Measurements from ENCODE around the gene PRPF38A.

PRPF38A gene

GRCh38 chr1:52404116-52404974 lies at the start of gene PRPF38A, which contains the start of gene ORC1:
TSS of gene PRPF38A (plus strand) at chr1:52404602. CDS start at chr1:52404750, 148 bp downstream.
TSS of gene ORC1 (minus strand) at chr1:52404423. CDS start at chr1:52402223, 2,200 bp downstream.
- ATAC-seq: peak; percentile 100
- H3K27me3 Mint-ChIP-seq: no peaks in the 10 kb centered on the region
- peak within 1 kb of the TSS; percentile 99 for H3K4me3 Mint-ChIP-seq
- peak within 1 kb of the TSS; percentile 87 for H3K27ac Mint-ChIP-seq
- peaks cover 28% of the 10 kb centered on the region for H3K4me1 Mint-ChIP-seq
- no peaks in the 10 kb centered on the region for H3K9me3 Mint-ChIP-seq
- H3K36me3 Mint-ChIP-seq: peaks cover 24% of the 10 kb centered on the region

DNA sequence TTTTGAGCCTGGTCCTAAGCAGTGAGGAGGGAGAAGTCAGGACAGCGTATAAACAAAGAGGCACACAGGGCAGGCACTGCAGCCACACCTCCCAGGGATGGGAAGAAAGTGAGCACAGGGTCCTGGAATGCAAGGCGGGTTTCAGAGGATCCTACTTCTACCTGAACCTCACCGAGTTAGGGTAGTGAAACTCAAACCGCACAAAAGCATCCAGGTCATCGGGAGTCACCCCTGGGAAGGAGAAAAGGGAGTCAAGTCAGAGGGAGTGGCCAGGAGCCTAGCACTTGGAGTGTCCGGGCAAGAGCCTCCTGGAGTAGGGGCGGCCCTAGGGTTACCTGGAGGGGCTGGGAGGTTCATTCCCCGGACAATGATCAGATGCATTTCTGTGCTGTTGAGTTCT lies 49.0 kb upstream of the PRPF38A start:
- Mint-ChIP-seq H3K4me1 (no peaks in the 10 kb centered on the region), H3K27me3 (no peaks in the 10 kb centered on the region), H3K36me3 (peaks cover 75% of the 10 kb centered on the region), H3K9me3 (no peaks in the 10 kb centered on the region), H3K27ac (no peak overlapping the region), H3K4me3 (no peak overlapping the region)
- no peak for ATAC-seq

GRCh38 chr1:52355847-52356505 lies 48.4 kb upstream of the PRPF38A start:
- H3K36me3 Mint-ChIP-seq: peaks cover 81% of the 10 kb centered on the region
- no peaks in the 10 kb centered on the region for H3K27me3 Mint-ChIP-seq
- no peak overlapping the region for H3K27ac Mint-ChIP-seq
- H3K9me3 Mint-ChIP-seq: no peaks in the 10 kb centered on the region
- no peaks in the 10 kb centered on the region for H3K4me1 Mint-ChIP-seq
- no peak for ATAC-seq
- no peak overlapping the region for H3K4me3 Mint-ChIP-seq

GRCh38 chr1:52356818-52357355 lies 47.5 kb upstream of the PRPF38A start:
- no peaks in the 10 kb centered on the region for H3K9me3 Mint-ChIP-seq
- H3K27me3 Mint-ChIP-seq: no peaks in the 10 kb centered on the region
- H3K4me3 Mint-ChIP-seq: no peak overlapping the region
- ATAC-seq: no peak
- no peak overlapping the region for H3K27ac Mint-ChIP-seq
- peaks cover 90% of the 10 kb centered on the region for H3K36me3 Mint-ChIP-seq
- H3K4me1 Mint-ChIP-seq: peaks cover 3% of the 10 kb centered on the region

GRCh38 chr1:52357397-52357796 lies 47.0 kb upstream of the PRPF38A start:
- no peak for ATAC-seq
- H3K27ac Mint-ChIP-seq: no peak overlapping the region
- peaks cover 5% of the 10 kb centered on the region for H3K4me1 Mint-ChIP-seq
- peaks cover 94% of the 10 kb centered on the region for H3K36me3 Mint-ChIP-seq
- no peaks in the 10 kb centered on the region for H3K9me3 Mint-ChIP-seq
- H3K4me3 Mint-ChIP-seq: no peak overlapping the region
- H3K27me3 Mint-ChIP-seq: no peaks in the 10 kb centered on the region

DNA sequence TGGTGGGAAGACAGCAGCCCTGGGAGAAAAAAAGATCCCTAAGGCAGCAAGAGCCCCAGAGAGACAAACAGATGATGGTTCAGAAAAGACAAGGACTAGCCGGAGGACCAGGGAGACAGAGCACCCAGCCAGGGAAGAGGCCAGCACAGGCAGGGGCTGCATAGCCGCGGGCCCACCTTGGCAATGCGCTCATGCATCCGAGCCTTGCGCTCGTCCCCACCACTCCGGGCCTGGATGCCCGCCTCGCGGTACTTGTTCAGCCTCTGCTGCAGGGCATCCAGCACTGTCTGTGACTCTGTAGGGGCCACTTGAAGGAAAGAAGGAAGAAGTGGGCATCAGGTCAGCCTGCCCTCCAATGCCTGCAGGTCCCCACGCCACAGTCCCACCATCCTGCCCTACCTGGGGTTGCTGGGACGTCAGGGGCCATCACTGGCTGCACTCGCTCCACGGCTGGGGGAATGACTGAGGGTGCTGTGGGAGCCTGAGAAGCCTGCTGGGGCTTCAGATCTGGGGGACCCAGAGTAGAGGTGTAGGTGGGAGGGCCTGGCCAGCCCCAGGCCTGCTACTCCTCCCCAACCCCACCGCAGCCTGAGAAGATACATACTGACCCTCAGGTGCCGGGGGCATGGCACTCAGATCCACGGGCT lies 45.4 kb upstream of the PRPF38A start:
- Mint-ChIP-seq H3K4me1 (peaks cover 5% of the 10 kb centered on the region), H3K9me3 (no peaks in the 10 kb centered on the region), H3K27me3 (no peaks in the 10 kb centered on the region), H3K36me3 (peaks cover 84% of the 10 kb centered on the region), H3K4me3 (no peak overlapping the region), H3K27ac (no peak overlapping the region)
- no peak for ATAC-seq

DNA sequence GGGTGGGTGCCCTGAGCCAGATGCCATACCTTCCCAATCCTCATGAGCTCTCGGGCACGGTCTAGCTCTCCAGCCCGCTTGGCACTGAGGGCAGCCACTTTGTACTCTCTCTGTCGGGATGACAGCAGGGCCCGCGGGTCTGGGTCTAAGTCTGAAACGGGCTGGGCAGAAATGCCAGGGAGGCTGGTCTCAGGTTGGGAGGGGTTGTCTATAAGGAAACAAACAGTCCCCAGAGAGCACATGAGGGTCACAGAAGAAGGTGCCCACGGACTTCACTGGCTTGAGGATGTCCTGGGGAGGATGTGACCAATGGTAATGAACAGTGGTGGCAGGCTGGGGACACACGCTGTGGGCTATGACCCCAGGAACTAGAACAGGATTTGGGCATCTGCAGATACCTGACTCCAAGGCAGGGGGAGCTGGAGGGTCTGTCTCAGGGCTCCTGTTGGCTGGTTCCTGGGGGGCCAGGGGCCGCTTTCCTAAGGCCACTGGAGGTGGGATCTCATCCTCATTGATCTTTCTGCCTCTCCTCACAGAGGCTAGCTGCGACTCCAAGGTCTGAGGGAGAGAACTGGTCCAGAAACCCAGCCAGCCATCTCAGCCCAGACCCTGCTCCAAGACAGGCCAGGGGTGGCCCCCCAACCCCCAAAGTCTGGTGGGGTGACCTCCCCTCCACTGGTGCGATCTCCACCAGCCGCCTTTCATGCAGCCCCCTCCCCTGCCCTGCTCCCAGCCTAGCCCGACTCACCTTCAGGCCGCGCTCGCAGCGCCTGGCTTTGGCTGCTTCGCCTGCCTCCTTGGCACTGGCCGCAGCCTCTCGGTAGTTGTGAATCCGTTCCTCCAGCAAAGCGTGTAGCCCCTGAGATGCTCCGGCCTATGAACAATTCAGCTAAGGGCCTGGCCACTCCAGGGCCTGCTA lies 44.5 kb upstream of the PRPF38A start:
- Mint-ChIP-seq H3K36me3 (peaks cover 75% of the 10 kb centered on the region), H3K4me1 (peaks cover 13% of the 10 kb centered on the region), H3K27ac (no peak overlapping the region), H3K27me3 (no peaks in the 10 kb centered on the region), H3K4me3 (no peak overlapping the region), H3K9me3 (no peaks in the 10 kb centered on the region)
- no peak for ATAC-seq

DNA sequence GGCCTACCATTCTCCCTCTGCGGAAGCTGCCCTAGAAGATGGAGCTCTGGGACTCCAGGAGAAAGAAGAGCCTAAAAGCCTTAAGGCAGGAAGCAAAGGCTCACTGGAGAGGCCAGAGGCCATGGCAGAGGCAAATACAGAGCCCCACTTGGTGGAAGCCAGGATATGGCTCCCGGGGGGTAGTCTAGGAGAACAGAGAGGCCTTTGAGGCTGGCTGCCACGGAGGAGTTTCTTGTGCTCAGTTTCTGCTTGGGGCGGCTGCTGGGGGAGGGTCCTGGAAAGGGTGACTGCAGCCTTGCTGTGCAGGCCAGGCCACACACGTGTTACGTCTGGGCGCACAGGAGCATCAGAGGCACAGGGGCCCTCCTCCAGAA lies 43.8 kb upstream of the PRPF38A start:
- H3K27me3 Mint-ChIP-seq: no peaks in the 10 kb centered on the region
- H3K9me3 Mint-ChIP-seq: no peaks in the 10 kb centered on the region
- ATAC-seq: no peak
- H3K4me1 Mint-ChIP-seq: peaks cover 19% of the 10 kb centered on the region
- peaks cover 68% of the 10 kb centered on the region for H3K36me3 Mint-ChIP-seq
- no peak overlapping the region for H3K27ac Mint-ChIP-seq
- no peak overlapping the region for H3K4me3 Mint-ChIP-seq

- no peak for ATAC-seq
- Mint-ChIP-seq H3K27ac (no peak overlapping the region), H3K4me3 (peak overlapping the region; percentile 54), H3K9me3 (no peaks in the 10 kb centered on the region), H3K4me1 (peaks cover 40% of the 10 kb centered on the region), H3K27me3 (no peaks in the 10 kb centered on the region), H3K36me3 (peaks cover 33% of the 10 kb centered on the region)
These were observed 40.1 kb upstream of the PRPF38A start for GRCh38 chr1:52364235-52364839.

- Mint-ChIP-seq H3K4me3 (peak overlapping the region; percentile 93), H3K27ac (peak overlapping the region; percentile 93), H3K27me3 (no peaks in the 10 kb centered on the region), H3K9me3 (no peaks in the 10 kb centered on the region), H3K36me3 (peaks cover 26% of the 10 kb centered on the region), H3K4me1 (peaks cover 40% of the 10 kb centered on the region)
- ATAC-seq: no peak
These were observed 39.2 kb upstream of the PRPF38A start for GRCh38 chr1:52365071-52365745.

DNA sequence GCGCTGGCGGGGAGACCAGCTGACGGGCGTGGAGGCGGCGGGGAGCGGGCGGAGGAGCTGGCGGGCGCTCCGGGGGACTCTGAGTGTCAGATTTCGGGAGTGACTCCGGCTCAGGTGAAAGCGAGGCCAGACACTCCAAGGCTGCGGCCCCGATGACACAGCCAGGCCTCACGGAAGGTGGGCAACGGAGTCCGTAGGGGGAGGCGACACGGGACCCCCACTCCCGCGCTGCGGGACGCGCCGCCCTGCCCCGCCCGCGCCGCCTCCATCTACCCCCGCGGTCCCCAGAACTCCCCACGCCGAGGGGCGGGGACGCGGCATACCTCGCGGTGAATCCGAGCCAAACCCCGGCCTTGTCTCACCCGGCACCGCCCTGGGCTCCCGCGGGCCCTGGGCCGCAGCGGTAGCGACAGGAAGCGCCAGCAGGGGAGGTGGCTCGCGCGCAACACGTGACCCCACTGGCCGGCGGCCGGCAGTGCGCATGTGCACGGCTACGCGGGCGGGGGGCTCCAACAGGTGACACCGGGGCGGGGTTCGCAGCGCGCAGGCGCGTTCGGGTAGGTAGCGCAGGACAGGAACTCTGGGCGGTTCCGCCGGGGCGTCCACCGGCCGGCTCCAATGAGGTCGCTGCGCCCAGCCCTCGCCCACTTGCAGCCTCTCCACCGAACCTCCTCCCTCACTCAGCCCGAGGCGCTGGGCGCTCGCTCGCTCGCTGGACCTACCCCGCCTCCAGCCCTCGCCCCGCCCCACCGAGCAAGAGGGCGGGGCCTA lies 38.5 kb upstream of the PRPF38A start, which contains the start of gene CC2D1B:
Gene CC2D1B (minus strand): TSS at position 460 of the 771 bp plus-strand sequence. CDS start 1,585 bp downstream, outside the sequence.
- Mint-ChIP-seq H3K36me3 (peaks cover 19% of the 10 kb centered on the region), H3K27me3 (no peaks in the 10 kb centered on the region), H3K4me1 (peaks cover 40% of the 10 kb centered on the region), H3K27ac (peak within 1 kb of the TSS; percentile 93), H3K4me3 (peak within 1 kb of the TSS; percentile 93), H3K9me3 (no peaks in the 10 kb centered on the region)
- peak; percentile 98 for ATAC-seq

DNA sequence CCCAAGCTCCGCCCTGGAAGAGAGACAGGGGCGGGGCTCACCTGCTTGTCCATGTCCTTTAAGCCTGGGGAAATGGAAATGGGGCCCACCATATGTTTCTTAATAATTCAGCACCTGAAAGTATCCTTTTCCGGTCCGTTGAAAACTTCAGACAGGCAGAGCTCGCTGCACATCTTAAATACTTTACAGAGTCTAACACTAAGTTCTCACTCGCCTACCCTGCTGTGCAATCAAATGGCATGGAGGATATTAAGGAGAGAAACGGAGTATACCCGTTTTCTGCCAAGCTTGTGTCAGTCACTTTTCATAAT lies 37.9 kb upstream of the PRPF38A start:
- no peak for ATAC-seq

GRCh38 chr1:52367272-52367671 lies 37.1 kb upstream of the PRPF38A start:
- no peak overlapping the region for H3K4me3 Mint-ChIP-seq

More for the DNA sequence above, 37.9 kb upstream of the PRPF38A start:
- Mint-ChIP-seq H3K9me3 (no peaks in the 10 kb centered on the region), H3K27ac (peak overlapping the region; percentile 93), H3K4me1 (peaks cover 40% of the 10 kb centered on the region), H3K36me3 (peaks cover 14% of the 10 kb centered on the region), H3K27me3 (no peaks in the 10 kb centered on the region), H3K4me3 (peak overlapping the region; percentile 93)

More at GRCh38 chr1:52367272-52367671, 37.1 kb upstream of the PRPF38A start:
- Mint-ChIP-seq H3K27me3 (no peaks in the 10 kb centered on the region), H3K36me3 (peaks cover 6% of the 10 kb centered on the region), H3K4me1 (peaks cover 35% of the 10 kb centered on the region), H3K9me3 (no peaks in the 10 kb centered on the region), H3K27ac (no peak overlapping the region)
- ATAC-seq: no peak

Data from stimulated activated memory B cell treated with anti-CD40 and anti-IgM and Interleukin-4, amounts not matched to agents 10 μg/mL and 1 μg/mL and 100 μg/mL, for 72 hours (primary cell).